ENCODE measurements around the gene COL5A3. TPM values are rescaled to one million over a fixed set of nuclear protein-coding genes. Genes with fewer than 3 reads are reported as not detected.

The COL5A3 gene
- polyA plus RNA-seq, 2 of the 4 experiments (the other 2 are of a cell fraction), result 0.12 to 0.36 TPM

DNA sequence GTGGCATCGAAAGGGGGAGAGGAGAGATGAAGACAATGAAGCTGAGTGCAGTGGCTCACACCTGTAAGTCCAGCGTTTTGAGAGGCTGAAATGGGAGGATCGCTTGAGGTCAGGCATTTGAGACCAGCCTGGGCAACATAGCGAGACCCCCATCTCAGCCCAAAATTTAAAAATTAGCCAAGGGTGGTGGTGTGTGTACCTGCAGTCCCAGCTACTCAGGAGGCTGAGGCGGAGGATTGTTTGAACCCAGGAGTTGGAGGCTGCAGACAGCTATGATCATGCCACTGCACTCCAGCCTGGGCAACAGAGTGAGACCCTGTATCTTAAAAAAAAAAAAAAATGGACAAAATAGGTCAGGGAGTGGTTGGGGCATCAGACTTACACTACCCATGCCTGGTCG, 10.5 kb upstream of the COL5A3 start:
- DNase-seq (ENCODE audit: low read depth in 1 of 2, low spot score in 1 of 2) (no peak), ATAC-seq (no peak), FAIRE-seq (no peak)
- ChIA-PET CTCF (interaction anchor here (0.6 to 3.8 kb wide), 5 partner anchors 15 to 90 kb away, joined by 3 to 17 read pairs (median 5); no protein-coding TSS in a partner anchor), POLR2A (no interaction called here)
- H3K9me3 ChIP-seq, result no peaks in the 10 kb centered on the region
- no peak overlapping the region for H3K4me3 ChIP-seq
- no peaks in the 10 kb centered on the region for H3K4me1 ChIP-seq
- 58% methylated on average over 6 of the region's 6 CpGs for WGBS (ENCODE audit: missing lambda C conversion rate)
- TF ChIP-seq JUN (IDR thresholded peaks at IDR 0.05) (no peak), MYC (IDR thresholded peaks at IDR 0.05; ENCODE audit: borderline replicate concordance, low read length) (no peak), HOXA7 (CRISPR knock-in tag; IDR thresholded peaks at IDR 0.05) (no peak), MAFK (IDR thresholded peaks at IDR 0.05; ENCODE audit: partially characterized antibody) (no peak), ESRRA (IDR thresholded peaks at IDR 0.05; ENCODE audit: borderline replicate concordance, low read length) (no peak), NFE2L2 (conservative IDR thresholded peaks at IDR 0.05; ENCODE audit: low read length) (no peak), ZFP36 (IDR thresholded peaks at IDR 0.05; ENCODE audit: borderline replicate concordance, partially characterized antibody) (no peak), CHD4 (IDR thresholded peaks at IDR 0.05; ENCODE audit: borderline replicate concordance) (no peak), TFCP2L1 (CRISPR knock-in tag; IDR thresholded peaks at IDR 0.05) (no peak), KDM5A (IDR thresholded peaks at IDR 0.05) (no peak), POLR2AphosphoS2 (conservative IDR thresholded peaks at IDR 0.05; ENCODE audit: low read length) (no peak), CBX2 (IDR thresholded peaks at IDR 0.05; ENCODE audit: borderline replicate concordance, low read depth) (no peak), KDM1A (IDR thresholded peaks at IDR 0.05; ENCODE audit: low read depth) (no peak), FOXS1 (CRISPR knock-in tag; IDR thresholded peaks at IDR 0.05) (no peak), FOSL2 (IDR thresholded peaks at IDR 0.05) (no peak), FOSL2 (CRISPR knock-in tag; IDR thresholded peaks at IDR 0.05) (no peak), EP300 (IDR thresholded peaks at IDR 0.05) (no peak)
- TF ChIP-seq, protein P1, sequence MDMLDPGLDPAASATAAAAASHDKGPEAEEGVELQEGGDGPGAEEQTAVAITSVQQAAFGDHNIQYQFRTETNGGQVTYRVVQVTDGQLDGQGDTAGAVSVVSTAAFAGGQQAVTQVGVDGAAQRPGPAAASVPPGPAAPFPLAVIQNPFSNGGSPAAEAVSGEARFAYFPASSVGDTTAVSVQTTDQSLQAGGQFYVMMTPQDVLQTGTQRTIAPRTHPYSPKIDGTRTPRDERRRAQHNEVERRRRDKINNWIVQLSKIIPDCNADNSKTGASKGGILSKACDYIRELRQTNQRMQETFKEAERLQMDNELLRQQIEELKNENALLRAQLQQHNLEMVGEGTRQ (IDR thresholded peaks at IDR 0.05), result no peak
- TF ChIP-seq, protein P2, sequence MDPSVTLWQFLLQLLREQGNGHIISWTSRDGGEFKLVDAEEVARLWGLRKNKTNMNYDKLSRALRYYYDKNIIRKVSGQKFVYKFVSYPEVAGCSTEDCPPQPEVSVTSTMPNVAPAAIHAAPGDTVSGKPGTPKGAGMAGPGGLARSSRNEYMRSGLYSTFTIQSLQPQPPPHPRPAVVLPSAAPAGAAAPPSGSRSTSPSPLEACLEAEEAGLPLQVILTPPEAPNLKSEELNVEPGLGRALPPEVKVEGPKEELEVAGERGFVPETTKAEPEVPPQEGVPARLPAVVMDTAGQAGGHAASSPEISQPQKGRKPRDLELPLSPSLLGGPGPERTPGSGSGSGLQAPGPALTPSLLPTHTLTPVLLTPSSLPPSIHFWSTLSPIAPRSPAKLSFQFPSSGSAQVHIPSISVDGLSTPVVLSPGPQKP (IDR thresholded peaks at IDR 0.05; ENCODE audit: low read depth, low read length), result no peak
- TF ChIP-seq, protein P3, sequence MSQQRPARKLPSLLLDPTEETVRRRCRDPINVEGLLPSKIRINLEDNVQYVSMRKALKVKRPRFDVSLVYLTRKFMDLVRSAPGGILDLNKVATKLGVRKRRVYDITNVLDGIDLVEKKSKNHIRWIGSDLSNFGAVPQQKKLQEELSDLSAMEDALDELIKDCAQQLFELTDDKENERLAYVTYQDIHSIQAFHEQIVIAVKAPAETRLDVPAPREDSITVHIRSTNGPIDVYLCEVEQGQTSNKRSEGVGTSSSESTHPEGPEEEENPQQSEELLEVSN (IDR thresholded peaks at IDR 0.05; ENCODE audit: borderline replicate concordance, low read depth), result no peak
- no peak overlapping the region for H3K4me2 ChIP-seq
- no peak overlapping the region for H3K27ac ChIP-seq

DNA sequence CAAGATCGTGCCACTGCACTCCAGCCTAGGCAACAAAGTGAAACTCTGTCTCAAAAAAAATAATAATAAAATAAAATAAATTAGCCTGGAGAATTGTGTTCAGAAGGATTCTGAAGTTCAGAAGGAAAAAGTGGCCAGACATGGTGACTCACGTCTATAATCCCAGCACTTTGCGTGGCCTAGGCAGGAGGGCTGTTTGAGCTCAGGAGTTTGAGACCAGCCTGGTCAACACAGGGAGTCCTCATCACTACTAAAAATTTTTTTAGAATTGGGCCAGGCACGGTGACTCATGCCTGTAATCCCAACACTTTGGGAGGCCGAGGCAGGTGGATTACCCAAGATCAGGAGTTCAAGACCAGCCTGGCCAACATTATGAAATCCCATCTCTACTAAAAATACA, 8.9 kb upstream of the COL5A3 start:
- POLR2A ChIA-PET, result no interaction called here
- Histone ChIP-seq H3K27ac (no peak overlapping the region), H3K4me1 (no peaks in the 10 kb centered on the region), H3K9me3 (no peaks in the 10 kb centered on the region), H3K4me3 (no peak overlapping the region), H3K4me2 (no peak overlapping the region)
- FAIRE-seq, result no peak
- WGBS (ENCODE audit: missing lambda C conversion rate), result 57% methylated on average over 4 of the region's 5 CpGs
- no peak for DNase-seq (ENCODE audit: low read depth in 1 of 2, low spot score in 1 of 2)
- TF ChIP-seq ESRRA (IDR thresholded peaks at IDR 0.05; ENCODE audit: borderline replicate concordance, low read length) (no peak), HDAC2 (IDR thresholded peaks at IDR 0.05) (no peak), RARB (CRISPR knock-in tag; IDR thresholded peaks at IDR 0.05) (no peak), HOXA7 (CRISPR knock-in tag; IDR thresholded peaks at IDR 0.05) (no peak), KDM5A (IDR thresholded peaks at IDR 0.05) (no peak), TFCP2L1 (CRISPR knock-in tag; IDR thresholded peaks at IDR 0.05) (no peak), EHMT2 (IDR thresholded peaks at IDR 0.05; ENCODE audit: low read depth) (no peak), RCOR1 (IDR thresholded peaks at IDR 0.05; ENCODE audit: low read depth, low read length) (no peak)
- TF ChIP-seq, protein P4, sequence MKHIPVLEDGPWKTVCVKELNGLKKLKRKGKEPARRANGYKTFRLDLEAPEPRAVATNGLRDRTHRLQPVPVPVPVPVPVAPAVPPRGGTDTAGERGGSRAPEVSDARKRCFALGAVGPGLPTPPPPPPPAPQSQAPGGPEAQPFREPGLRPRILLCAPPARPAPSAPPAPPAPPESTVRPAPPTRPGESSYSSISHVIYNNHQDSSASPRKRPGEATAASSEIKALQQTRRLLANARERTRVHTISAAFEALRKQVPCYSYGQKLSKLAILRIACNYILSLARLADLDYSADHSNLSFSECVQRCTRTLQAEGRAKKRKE (CRISPR knock-in tag; IDR thresholded peaks at IDR 0.05; ENCODE audit: low read depth), result no peak
- TF ChIP-seq, protein P5, sequence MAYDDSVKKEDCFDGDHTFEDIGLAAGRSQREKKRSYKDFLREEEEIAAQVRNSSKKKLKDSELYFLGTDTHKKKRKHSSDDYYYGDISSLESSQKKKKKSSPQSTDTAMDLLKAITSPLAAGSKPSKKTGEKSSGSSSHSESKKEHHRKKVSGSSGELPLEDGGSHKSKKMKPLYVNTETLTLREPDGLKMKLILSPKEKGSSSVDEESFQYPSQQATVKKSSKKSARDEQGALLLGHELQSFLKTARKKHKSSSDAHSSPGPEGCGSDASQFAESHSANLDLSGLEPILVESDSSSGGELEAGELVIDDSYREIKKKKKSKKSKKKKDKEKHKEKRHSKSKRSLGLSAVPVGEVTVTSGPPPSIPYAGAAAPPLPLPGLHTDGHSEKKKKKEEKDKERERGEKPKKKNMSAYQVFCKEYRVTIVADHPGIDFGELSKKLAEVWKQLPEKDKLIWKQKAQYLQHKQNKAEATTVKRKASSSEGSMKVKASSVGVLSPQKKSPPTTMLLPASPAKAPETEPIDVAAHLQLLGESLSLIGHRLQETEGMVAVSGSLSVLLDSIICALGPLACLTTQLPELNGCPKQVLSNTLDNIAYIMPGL (CRISPR knock-in tag; IDR thresholded peaks at IDR 0.05; ENCODE audit: borderline replicate concordance), result no peak
- TF ChIP-seq, protein P6, sequence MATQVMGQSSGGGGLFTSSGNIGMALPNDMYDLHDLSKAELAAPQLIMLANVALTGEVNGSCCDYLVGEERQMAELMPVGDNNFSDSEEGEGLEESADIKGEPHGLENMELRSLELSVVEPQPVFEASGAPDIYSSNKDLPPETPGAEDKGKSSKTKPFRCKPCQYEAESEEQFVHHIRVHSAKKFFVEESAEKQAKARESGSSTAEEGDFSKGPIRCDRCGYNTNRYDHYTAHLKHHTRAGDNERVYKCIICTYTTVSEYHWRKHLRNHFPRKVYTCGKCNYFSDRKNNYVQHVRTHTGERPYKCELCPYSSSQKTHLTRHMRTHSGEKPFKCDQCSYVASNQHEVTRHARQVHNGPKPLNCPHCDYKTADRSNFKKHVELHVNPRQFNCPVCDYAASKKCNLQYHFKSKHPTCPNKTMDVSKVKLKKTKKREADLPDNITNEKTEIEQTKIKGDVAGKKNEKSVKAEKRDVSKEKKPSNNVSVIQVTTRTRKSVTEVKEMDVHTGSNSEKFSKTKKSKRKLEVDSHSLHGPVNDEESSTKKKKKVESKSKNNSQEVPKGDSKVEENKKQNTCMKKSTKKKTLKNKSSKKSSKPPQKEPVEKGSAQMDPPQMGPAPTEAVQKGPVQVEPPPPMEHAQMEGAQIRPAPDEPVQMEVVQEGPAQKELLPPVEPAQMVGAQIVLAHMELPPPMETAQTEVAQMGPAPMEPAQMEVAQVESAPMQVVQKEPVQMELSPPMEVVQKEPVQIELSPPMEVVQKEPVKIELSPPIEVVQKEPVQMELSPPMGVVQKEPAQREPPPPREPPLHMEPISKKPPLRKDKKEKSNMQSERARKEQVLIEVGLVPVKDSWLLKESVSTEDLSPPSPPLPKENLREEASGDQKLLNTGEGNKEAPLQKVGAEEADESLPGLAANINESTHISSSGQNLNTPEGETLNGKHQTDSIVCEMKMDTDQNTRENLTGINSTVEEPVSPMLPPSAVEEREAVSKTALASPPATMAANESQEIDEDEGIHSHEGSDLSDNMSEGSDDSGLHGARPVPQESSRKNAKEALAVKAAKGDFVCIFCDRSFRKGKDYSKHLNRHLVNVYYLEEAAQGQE (IDR thresholded peaks at IDR 0.05), result no peak
- TF ChIP-seq, protein P7, sequence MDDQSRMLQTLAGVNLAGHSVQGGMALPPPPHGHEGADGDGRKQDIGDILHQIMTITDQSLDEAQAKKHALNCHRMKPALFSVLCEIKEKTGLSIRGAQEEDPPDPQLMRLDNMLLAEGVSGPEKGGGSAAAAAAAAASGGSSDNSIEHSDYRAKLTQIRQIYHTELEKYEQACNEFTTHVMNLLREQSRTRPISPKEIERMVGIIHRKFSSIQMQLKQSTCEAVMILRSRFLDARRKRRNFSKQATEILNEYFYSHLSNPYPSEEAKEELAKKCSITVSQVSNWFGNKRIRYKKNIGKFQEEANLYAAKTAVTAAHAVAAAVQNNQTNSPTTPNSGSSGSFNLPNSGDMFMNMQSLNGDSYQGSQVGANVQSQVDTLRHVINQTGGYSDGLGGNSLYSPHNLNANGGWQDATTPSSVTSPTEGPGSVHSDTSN (IDR thresholded peaks at IDR 0.05), result no peak
- ATAC-seq, result no peak
- CTCF ChIA-PET, result interaction anchor here (0.9 to 1.8 kb wide), 3 partner anchors 9 to 89 kb away, joined by 3 to 8 read pairs (median 5); no protein-coding TSS in a partner anchor
